T-helper 1 cell treated with Interleukin-12 subunit alpha and Interleukin-12 subunit beta and Interleukin-4 antibody, amounts not matched to agents 30 μg/mL and 1 μg/mL, for 36 hours (primary cell): Measurements from ENCODE around the gene RETREG3.

ENCODE experiments used
- H3K27ac Mint-ChIP-seq: one replicate; pipeline ENCODE4 v1.8.0; 2021; ENCODE audit warnings: mild to moderate bottlenecking, mixed read lengths
- H3K27me3 Mint-ChIP-seq: one replicate; pipeline ENCODE4 v1.8.0; 2021; ENCODE audit warnings: low read depth, mixed read lengths
- H3K36me3 Mint-ChIP-seq: one replicate; pipeline ENCODE4 v1.8.0; 2021; ENCODE audit warnings: low read depth, mixed read lengths
- H3K4me1 Mint-ChIP-seq: one replicate; pipeline ENCODE4 v1.8.0; 2021; ENCODE audit warnings: low read depth, mixed read lengths
- H3K4me3 Mint-ChIP-seq: one replicate; pipeline ENCODE4 v1.8.0; 2021; ENCODE audit warnings: mild to moderate bottlenecking, moderate library complexity, mixed read lengths
- H3K9me3 Mint-ChIP-seq: one replicate; pipeline ENCODE4 v1.8.0; 2021; ENCODE audit warnings: mixed read lengths

Gene RETREG3

GRCh38 chr17:42591411-42591810, 17.8 kb downstream of the RETREG3 start:
- no peak overlapping the region for H3K27ac Mint-ChIP-seq
- H3K36me3 Mint-ChIP-seq, result peaks cover 28% of the 10 kb centered on the region
- H3K9me3 Mint-ChIP-seq, result no peaks in the 10 kb centered on the region
- H3K27me3 Mint-ChIP-seq, result no peaks in the 10 kb centered on the region
- peaks cover 6% of the 10 kb centered on the region for H3K4me1 Mint-ChIP-seq
- no peak overlapping the region for H3K4me3 Mint-ChIP-seq

GRCh38 chr17:42590886-42591285, 18.3 kb downstream of the RETREG3 start:
- H3K36me3 Mint-ChIP-seq, result peaks cover 27% of the 10 kb centered on the region
- peak overlapping the region; percentile 24 for H3K27ac Mint-ChIP-seq
- H3K4me1 Mint-ChIP-seq, result peaks cover 4% of the 10 kb centered on the region
- H3K27me3 Mint-ChIP-seq, result no peaks in the 10 kb centered on the region
- no peak overlapping the region for H3K4me3 Mint-ChIP-seq
- H3K9me3 Mint-ChIP-seq, result no peaks in the 10 kb centered on the region

GRCh38 chr17:42586514-42587230, 22.5 kb downstream of the RETREG3 start:
- H3K36me3 Mint-ChIP-seq, result peaks cover 53% of the 10 kb centered on the region
- peaks cover 4% of the 10 kb centered on the region for H3K4me1 Mint-ChIP-seq
- no peaks in the 10 kb centered on the region for H3K9me3 Mint-ChIP-seq
- H3K27me3 Mint-ChIP-seq, result no peaks in the 10 kb centered on the region
- no peak overlapping the region for H3K27ac Mint-ChIP-seq
- H3K4me3 Mint-ChIP-seq, result no peak overlapping the region

DNA sequence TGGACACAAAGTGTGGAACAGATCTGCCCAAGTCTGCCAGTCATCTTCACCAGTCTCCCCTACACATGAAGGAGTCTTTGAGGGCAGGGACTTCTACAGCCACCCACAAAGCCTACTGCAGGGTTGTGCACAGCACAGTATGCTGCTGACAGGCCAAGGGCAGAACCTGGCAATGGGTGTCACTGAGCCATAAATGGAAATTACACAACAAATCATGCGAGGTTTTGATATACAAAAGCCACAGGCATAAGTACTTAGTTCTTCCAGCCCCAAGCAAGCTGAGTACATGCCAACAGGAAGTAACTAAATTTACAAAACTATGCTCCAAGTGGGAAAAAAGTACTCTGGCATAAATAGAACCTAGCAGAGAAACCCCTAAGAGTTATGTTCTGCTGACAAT, 23.8 kb downstream of the RETREG3 start:
- Mint-ChIP-seq H3K4me1 (peaks cover 2% of the 10 kb centered on the region), H3K27ac (no peak overlapping the region), H3K36me3 (peaks cover 41% of the 10 kb centered on the region), H3K4me3 (no peak overlapping the region), H3K27me3 (no peaks in the 10 kb centered on the region), H3K9me3 (no peaks in the 10 kb centered on the region)

DNA sequence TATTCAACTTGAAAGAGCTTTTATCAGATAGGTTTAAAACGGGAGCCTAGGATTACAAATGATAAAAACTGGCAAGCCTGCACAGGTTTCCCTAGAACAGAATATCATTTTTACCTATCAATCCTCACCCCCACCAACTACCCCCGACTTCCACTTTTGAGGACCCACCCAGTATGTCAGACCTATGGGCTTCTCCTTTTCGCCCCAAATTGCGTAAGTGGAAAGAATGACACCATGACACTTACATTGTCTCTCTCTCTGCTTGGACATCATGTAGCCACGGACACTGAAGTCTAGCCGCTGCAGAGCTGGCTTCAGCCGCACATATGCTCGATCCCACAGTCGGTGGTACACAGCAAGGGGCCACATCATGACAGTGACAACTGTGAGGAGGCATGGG, 24.3 kb downstream of the RETREG3 start:
- Mint-ChIP-seq H3K9me3 (no peaks in the 10 kb centered on the region), H3K4me3 (no peak overlapping the region), H3K27ac (no peak overlapping the region), H3K4me1 (peaks cover 2% of the 10 kb centered on the region), H3K27me3 (no peaks in the 10 kb centered on the region), H3K36me3 (peaks cover 41% of the 10 kb centered on the region)

- peaks cover 37% of the 10 kb centered on the region for H3K36me3 Mint-ChIP-seq
- no peak overlapping the region for H3K27ac Mint-ChIP-seq
Measured at GRCh38 chr17:42581744-42582270, 27.4 kb downstream of the RETREG3 start.

DNA sequence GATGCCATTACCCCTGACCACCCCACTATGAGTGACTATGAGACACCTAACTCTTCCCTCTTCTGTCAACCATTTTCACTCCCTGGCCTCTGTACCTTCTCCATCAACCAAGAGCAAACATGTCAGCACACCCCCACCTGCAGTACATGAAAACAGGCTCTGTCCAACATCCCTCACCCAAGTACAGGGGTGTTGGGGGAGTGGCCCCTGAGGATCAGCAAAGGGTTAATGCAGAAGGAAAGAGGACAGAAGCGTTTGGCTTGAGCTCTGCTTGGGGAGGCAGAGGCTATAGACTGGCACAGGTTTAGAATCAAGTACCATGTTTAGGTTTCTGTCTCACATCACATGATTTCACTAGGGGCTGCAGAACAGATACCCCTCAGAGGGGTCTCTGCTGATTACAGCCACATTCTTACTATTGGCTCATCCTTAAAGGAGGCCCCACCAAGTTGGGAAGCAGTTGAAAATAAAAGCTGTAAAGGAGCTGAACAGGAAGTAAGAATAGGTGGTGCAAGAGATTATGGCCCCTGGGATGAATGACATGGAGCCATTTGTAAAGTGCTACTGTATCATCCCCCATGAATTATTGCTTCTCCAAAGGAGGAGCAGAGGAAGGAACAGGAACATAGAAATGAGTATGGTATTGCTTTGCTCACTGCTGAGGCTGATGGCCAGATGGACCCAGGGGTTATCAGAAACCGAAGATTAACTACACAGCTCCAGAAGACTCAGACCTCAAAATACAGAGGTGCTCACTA, 29.2 kb downstream of the RETREG3 start:
- no peak overlapping the region for H3K4me3 Mint-ChIP-seq
- no peaks in the 10 kb centered on the region for H3K9me3 Mint-ChIP-seq
- peaks cover 30% of the 10 kb centered on the region for H3K4me1 Mint-ChIP-seq
- no peaks in the 10 kb centered on the region for H3K27me3 Mint-ChIP-seq
- H3K27ac Mint-ChIP-seq, result no peak overlapping the region
- H3K36me3 Mint-ChIP-seq, result peaks cover 38% of the 10 kb centered on the region

More at GRCh38 chr17:42581744-42582270, 27.4 kb downstream of the RETREG3 start:
- no peaks in the 10 kb centered on the region for H3K9me3 Mint-ChIP-seq
- H3K4me1 Mint-ChIP-seq, result peaks cover 19% of the 10 kb centered on the region
- no peaks in the 10 kb centered on the region for H3K27me3 Mint-ChIP-seq
- no peak overlapping the region for H3K4me3 Mint-ChIP-seq

- Mint-ChIP-seq H3K4me3 (peak overlapping the region; percentile 99), H3K27me3 (no peaks in the 10 kb centered on the region)
Measured at GRCh38 chr17:42578282-42578869, 30.8 kb downstream of the RETREG3 start.

GRCh38 chr17:42577532-42578281, 31.5 kb downstream of the RETREG3 start, which contains the start of gene PSMC3IP:
PSMC3IP (minus strand) TSS chr17:42577729; CDS start chr17:42577686, 43 bp downstream.
- H3K36me3 Mint-ChIP-seq, result peaks cover 36% of the 10 kb centered on the region
- no peaks in the 10 kb centered on the region for H3K9me3 Mint-ChIP-seq
- H3K4me1 Mint-ChIP-seq, result peaks cover 37% of the 10 kb centered on the region
- H3K27ac Mint-ChIP-seq, result peak within 1 kb of the TSS; percentile 96
- peak within 1 kb of the TSS; percentile 99 for H3K4me3 Mint-ChIP-seq
- H3K27me3 Mint-ChIP-seq, result no peaks in the 10 kb centered on the region

More at GRCh38 chr17:42578282-42578869, 30.8 kb downstream of the RETREG3 start:
- Mint-ChIP-seq H3K9me3 (no peaks in the 10 kb centered on the region), H3K36me3 (peaks cover 37% of the 10 kb centered on the region), H3K4me1 (peaks cover 33% of the 10 kb centered on the region), H3K27ac (peak overlapping the region; percentile 96)

DNA sequence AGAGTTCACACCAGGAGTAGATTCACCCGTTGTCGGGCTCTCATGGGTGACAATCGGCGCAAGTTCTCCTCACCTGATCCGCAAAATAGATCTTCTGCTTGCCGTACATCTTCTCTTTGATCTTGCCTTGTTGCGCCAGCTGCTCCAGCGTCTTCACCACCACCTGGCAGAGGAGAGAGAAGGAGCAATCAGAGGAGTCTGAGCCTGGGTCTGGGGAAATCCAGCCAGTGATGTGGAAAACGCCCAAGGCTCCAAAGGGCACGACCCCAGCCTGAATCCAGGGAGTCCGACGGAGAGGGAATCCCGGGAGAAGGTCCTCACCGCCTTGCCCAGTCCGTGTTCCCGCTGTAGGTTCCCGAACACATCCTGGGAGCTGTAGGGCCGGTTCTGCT, 32.0 kb downstream of the RETREG3 start:
- H3K36me3 Mint-ChIP-seq, result peaks cover 36% of the 10 kb centered on the region
- no peaks in the 10 kb centered on the region for H3K27me3 Mint-ChIP-seq
- peaks cover 38% of the 10 kb centered on the region for H3K4me1 Mint-ChIP-seq
- H3K9me3 Mint-ChIP-seq, result no peaks in the 10 kb centered on the region
- peak overlapping the region; percentile 78 for H3K27ac Mint-ChIP-seq
- peak overlapping the region; percentile 99 for H3K4me3 Mint-ChIP-seq

- peaks cover 37% of the 10 kb centered on the region for H3K4me1 Mint-ChIP-seq
- peaks cover 49% of the 10 kb centered on the region for H3K36me3 Mint-ChIP-seq
- H3K27me3 Mint-ChIP-seq, result no peaks in the 10 kb centered on the region
- no peak overlapping the region for H3K4me3 Mint-ChIP-seq
- H3K9me3 Mint-ChIP-seq, result no peaks in the 10 kb centered on the region
- H3K27ac Mint-ChIP-seq, result peak overlapping the region; percentile 10
Measured at GRCh38 chr17:42574463-42574862, 34.7 kb downstream of the RETREG3 start.

GRCh38 chr17:42573095-42573494, 36.1 kb downstream of the RETREG3 start:
- Mint-ChIP-seq H3K27me3 (no peaks in the 10 kb centered on the region), H3K9me3 (no peaks in the 10 kb centered on the region), H3K4me3 (no peak overlapping the region), H3K27ac (no peak overlapping the region), H3K36me3 (peaks cover 59% of the 10 kb centered on the region), H3K4me1 (peaks cover 35% of the 10 kb centered on the region)

- Mint-ChIP-seq H3K27ac (no peak overlapping the region), H3K4me1 (peaks cover 28% of the 10 kb centered on the region), H3K27me3 (no peaks in the 10 kb centered on the region), H3K4me3 (no peak overlapping the region), H3K36me3 (peaks cover 57% of the 10 kb centered on the region), H3K9me3 (no peaks in the 10 kb centered on the region)
Measured at GRCh38 chr17:42571435-42572225, 37.5 kb downstream of the RETREG3 start.
